IMR-90 (cell line): ENCODE results near the gene PGS1. TPM values are rescaled to one million over a fixed set of nuclear protein-coding genes. Genes with fewer than 3 reads are reported as not detected.

Experiments used
- ATAC-seq: fragments of 200-7000 bp; cut with Tn5 transposase; 2 replicates; pipeline ENCODE4 v1.9.1; 2020; ENCODE audit warnings: low read depth, mild to moderate bottlenecking, moderate library complexity
- BruUV-seq: library from RNA; stranded (reverse); fragments of 400-500 nt; replicated peaks from 2 replicates; lab custom pipeline; 2021; lab: Mats Ljungman, UMichigan
- CTCF ChIA-PET: fragments of 300-600 bp; formaldehyde crosslinking; extraction: SDS; loops from one replicate; lab custom pipeline; 2021; ENCODE audit warnings: antibody characterized with exemption; lab: Yijun Ruan, JAX
- POLR2A ChIA-PET: fragments of 300-600 bp; sonication (Branson Sonifier 250); formaldehyde crosslinking; loops from one replicate; lab custom pipeline; 2022; ENCODE audit warnings: antibody characterized with exemption; ENCODE audit not compliant: unreplicated experiment; lab: Charles Lee
- DNase-seq: peaks from one replicate; pipeline ENCODE4 v3.0.0; 2013
- H2AFZ ChIP-seq: replicated peaks from 2 replicates; pipeline ENCODE3; 2013; ENCODE audit warnings: low read length, mild to moderate bottlenecking; ENCODE audit not compliant: poor library complexity
- H2AK5ac ChIP-seq: 2 replicates; pipeline ENCODE4 v1.6.1; 2013; ENCODE audit warnings: low read depth, low read length, inconsistent platforms
- H2AK9ac ChIP-seq: replicated peaks from 2 replicates; pipeline ENCODE3; 2013; ENCODE audit warnings: mild to moderate bottlenecking, low read depth, low read length, moderate library complexity; ENCODE audit not compliant: poor library complexity
- H2BK120ac ChIP-seq: 2 replicates; pipeline ENCODE4 v1.6.1; 2013; ENCODE audit warnings: low read depth, low read length, inconsistent platforms
- H2BK15ac ChIP-seq: 3 replicates; pipeline ENCODE4 v1.6.1; 2013; ENCODE audit warnings: low read depth, low read length, inconsistent platforms
- H2BK20ac ChIP-seq: 2 replicates; pipeline ENCODE4 v1.6.1; 2013; ENCODE audit warnings: low read depth, mild to moderate bottlenecking, inconsistent platforms, low read length, moderate library complexity
- H2BK5ac ChIP-seq: 2 replicates; pipeline ENCODE4 v1.6.1; 2013; ENCODE audit warnings: mild to moderate bottlenecking, low read depth, low read length, inconsistent platforms; ENCODE audit not compliant: poor library complexity, severe bottlenecking
- H3K14ac ChIP-seq: replicated peaks from 2 replicates; pipeline ENCODE4 v1.6.1; 2013; ENCODE audit warnings: low read depth, low read length, inconsistent platforms
- H3K18ac ChIP-seq: 2 replicates; pipeline ENCODE4 v1.6.1; 2013; ENCODE audit warnings: low read depth, low read length, control low read depth
- H3K23ac ChIP-seq: 2 replicates; pipeline ENCODE4 v1.6.1; 2013; ENCODE audit warnings: low read depth, low read length, inconsistent platforms
- H3K27ac ChIP-seq: 2 replicates; pipeline ENCODE4 v1.5.1; 2013; ENCODE audit warnings: mild to moderate bottlenecking, control low read depth, low read length; ENCODE audit not compliant: insufficient read depth
- H3K27me3 ChIP-seq: 2 replicates; pipeline ENCODE4 v1.6.1; 2013; ENCODE audit warnings: low read length; ENCODE audit not compliant: control insufficient read depth, insufficient read depth
- H3K36me3 ChIP-seq: 2 replicates; pipeline ENCODE4 v1.6.1; 2013; ENCODE audit warnings: low read length, mixed read lengths; ENCODE audit not compliant: control insufficient read depth, insufficient read depth
- H3K4ac ChIP-seq: 2 replicates; pipeline ENCODE4 v1.6.1; 2013; ENCODE audit warnings: low read depth, low read length, inconsistent platforms
- H3K4me1 ChIP-seq: 2 replicates; pipeline ENCODE4 v1.6.1; 2013; ENCODE audit warnings: low read length, mixed read lengths; ENCODE audit not compliant: control insufficient read depth, insufficient read depth
- H3K4me2 ChIP-seq: 2 replicates; pipeline ENCODE4 v1.6.1; 2013; ENCODE audit warnings: low read depth, mild to moderate bottlenecking, control low read depth, low read length, moderate library complexity
- H3K4me3 ChIP-seq: 2 replicates; pipeline ENCODE4 v1.5.1; 2013; ENCODE audit warnings: low read depth, mild to moderate bottlenecking, control low read depth, low read length, moderate library complexity; ENCODE audit not compliant: insufficient read depth
- H3K56ac ChIP-seq: 2 replicates; pipeline ENCODE4 v1.6.1; 2013; ENCODE audit warnings: low read length, inconsistent platforms; ENCODE audit not compliant: insufficient read depth; ENCODE audit errors: extremely low read depth
- H3K79me1 ChIP-seq, 2 experiments: 2 replicates each; pipeline ENCODE4 v1.6.1; 2013; ENCODE audit warnings: low read length in 2 of 2, inconsistent platforms in 1 of 2, low read depth in 1 of 2
- H3K9ac ChIP-seq: 2 replicates; pipeline ENCODE4 v1.6.1; 2013; ENCODE audit warnings: low read depth, low read length, control low read depth
- H3K9me1 ChIP-seq: 2 replicates; pipeline ENCODE4 v1.6.1; 2013; ENCODE audit warnings: low read length, inconsistent platforms; ENCODE audit not compliant: insufficient read depth
- H3K9me3 ChIP-seq: 2 replicates; pipeline ENCODE4 v1.6.1; 2013; ENCODE audit warnings: low read length; ENCODE audit not compliant: control insufficient read depth, insufficient read depth
- H4K20me1 ChIP-seq: 2 replicates; pipeline ENCODE4 v1.6.1; 2013; ENCODE audit warnings: low read length, inconsistent platforms; ENCODE audit not compliant: insufficient read depth
- H4K5ac ChIP-seq: 2 replicates; pipeline ENCODE4 v1.6.1; 2013; ENCODE audit warnings: mild to moderate bottlenecking, low read depth, low read length, control low read depth
- H4K8ac ChIP-seq, 2 experiments: 2 replicates each; pipeline ENCODE4 v1.6.1; 2013; ENCODE audit warnings: low read depth in 2 of 2, low read length in 2 of 2, control low read depth in 1 of 2, inconsistent platforms in 1 of 2
- H4K91ac ChIP-seq: 2 replicates; pipeline ENCODE4 v1.6.1; 2013; ENCODE audit warnings: low read depth, low read length, inconsistent platforms; ENCODE audit not compliant: insufficient read depth
- CEBPB ChIP-seq: IDR thresholded peaks from 2 replicates; pipeline ENCODE4 v1.6.1; 2012; ENCODE audit warnings: low read depth, low read length, improper control_type of control experiment
- SMC3 ChIP-seq: fragments of 150-350 bp; IDR thresholded peaks from 2 replicates; pipeline ENCODE4 v1.6.1; 2016; ENCODE audit warnings: low read depth, mild to moderate bottlenecking, antibody characterized with exemption, low read length, moderate library complexity
- WGBS, 2 experiments: methylation state at CpG; one replicate each; pipeline versions ENCODE4 v1.1.5 to v1.1.7; 2013; ENCODE audit warnings: missing lambda C conversion rate in 2 of 2; ENCODE audit not compliant: insufficient read length in 1 of 2; ENCODE audit errors: extremely low coverage in 2 of 2; 5-methylcytosine and 5-hydroxymethylcytosine counted together
- dilution Hi-C: fragments of 300-500 bp; cut with HindIII; formaldehyde crosslinking; loops from one replicate; pipeline ENCODE4 v1.14.3; 2018; ENCODE audit warnings: low sequenced_read_pairs; ENCODE audit not compliant: unreplicated experiment
- in situ Hi-C: fragments of 300-500 bp; cut with MboI; formaldehyde crosslinking; loops from 3 replicates; pipeline ENCODE4 v1.14.3; 2019; ENCODE audit warnings: low sequenced_read_pairs, inconsistent platforms, mixed read lengths
- intact Hi-C: fragments of 100-400 bp; cut with micrococcal nuclease; formaldehyde crosslinking; loops from 2 replicates; pipeline ENCODE4 v1.10.0; 2022
- polyA plus RNA-seq, 3 experiments: library from polyadenylated mRNA; depleted of rRNA; stranded (reverse); fragments of >200 nt; gene quantifications; 2 replicates each; pipeline ENCODE4 v1.2.3, GENCODE V29; 2012; ENCODE audit warnings: low replicate concordance in 1 of 3
- total RNA-seq: library from RNA; depleted of rRNA; stranded (reverse); fragments of >200 nt; gene quantifications from 2 replicates; pipeline ENCODE4 v1.2.3, GENCODE V29; 2012

Gene PGS1
- total and polyA plus RNA-seq, 2 of the 4 experiments (the other 2 are of a cell fraction) = 18.5 to 43.2 TPM

- H2BK20ac ChIP-seq = no peak overlapping the region
- no peak overlapping the region for H3K23ac ChIP-seq
- H3K56ac ChIP-seq = no peak overlapping the region
- dilution Hi-C loops (no loop called here), in situ Hi-C loops (loop anchor here (10.0 kb wide), 2 partner anchors 131 to 311 kb away; no protein-coding TSS in a partner anchor), intact Hi-C loops (no loop called here)
- CTCF ChIA-PET = no interaction called here
- no TSS peak for BruUV-seq
- no peak overlapping the region for H3K14ac ChIP-seq
- H3K27ac ChIP-seq = no peak overlapping the region
- WGBS, 2 experiments = 85% methylated on average over 7 of the region's 17 CpGs; no CpG with 5 or more reads in 1 of the 2 experiments
- H3K9ac ChIP-seq = no peak overlapping the region
- H3K79me1 ChIP-seq = peaks cover 3 to 43% of the 10 kb centered on the region in 2 experiments; a peak in 3 of 4 replicates
- no peak overlapping the region for H4K5ac ChIP-seq
- peaks cover 12% of the 10 kb centered on the region; the same call in 1 of the 2 replicates for H4K20me1 ChIP-seq
- no peak overlapping the region for H3K4ac ChIP-seq
- H3K4me3 ChIP-seq = no peak overlapping the region
- peaks cover 3% of the 10 kb centered on the region; the same call in 1 of the 2 replicates for H3K9me1 ChIP-seq
- no peak for ATAC-seq
- H3K18ac ChIP-seq = no peak overlapping the region
- H2BK120ac ChIP-seq = no peak overlapping the region
- DNase-seq = no peak
- no peak overlapping the region for H4K91ac ChIP-seq
- no peak overlapping the region for H2BK5ac ChIP-seq
- no peak overlapping the region for H3K4me2 ChIP-seq
- no peak for TF ChIP-seq SMC3
- TF ChIP-seq CEBPB = peak; percentile 26; the same call in 1 of the 2 replicates
- H2AFZ ChIP-seq = no peak overlapping the region
- POLR2A ChIA-PET = no interaction called here
- peaks cover 56% of the 10 kb centered on the region for H3K36me3 ChIP-seq
- H3K27me3 ChIP-seq = no peaks in the 10 kb centered on the region
- H3K4me1 ChIP-seq = peaks cover 16% of the 10 kb centered on the region; the same call in 1 of the 2 replicates
- no peaks in the 10 kb centered on the region for H3K9me3 ChIP-seq
- no peak overlapping the region; the same call in 1 of the 2 replicates for H2AK5ac ChIP-seq
- H2AK9ac ChIP-seq = no peak overlapping the region
- no peak overlapping the region for H2BK15ac ChIP-seq
- H4K8ac ChIP-seq = no peak overlapping the region
These were observed 47.0 kb downstream of the PGS1 start for GRCh38 chr17:78425429-78425828.
